RWPE1 (cell line): Measurements from ENCODE around the gene ZNF606.

Source experiments
- CTCF ChIA-PET: fragments of 350-600 bp; sonication (Branson Sonifier 250); formaldehyde crosslinking; extraction: SDS; loops from one replicate; lab custom pipeline; 2021; lab: Yijun Ruan, JAX
- POLR2A ChIA-PET: fragments of 400-600 bp; formaldehyde crosslinking; extraction: SDS; loops from one replicate; lab custom pipeline; 2020; ENCODE audit warnings: antibody characterized with exemption; ENCODE audit not compliant: low non-redundant PET; lab: Yijun Ruan, JAX
- DNase-seq: peaks from one replicate; pipeline ENCODE4 v3.0.0; 2012; ENCODE audit warnings: low spot score
- H3K27ac ChIP-seq: fragments of 450-650 bp; 2 replicates; pipeline ENCODE4 v1.5.1; 2017
- CTCF ChIP-seq: fragments of 450-650 bp; conservative IDR thresholded peaks from 2 replicates; pipeline ENCODE4 v1.5.1; 2017; ENCODE audit warnings: low read depth, mild to moderate bottlenecking

The ZNF606 gene

GRCh38 chr19:58002384-58003173 is at the start of gene ZNF606:
TSS of gene ZNF606 (minus strand) at chr19:58002820. CDS start at chr19:58001319, 1,501 bp downstream.
- H3K27ac ChIP-seq, result peak within 1 kb of the TSS; percentile 82
- POLR2A ChIA-PET, result interaction anchor here (0.5 kb wide), 1 partner anchor 1845 kb away, joined by 3 read pairs; no protein-coding TSS in a partner anchor
- peak; percentile 81 for DNase-seq
- CTCF ChIA-PET, result interaction anchor here (0.5 to 0.6 kb wide), 2 partner anchors 9 to 214 kb away, joined by 3 to 4 read pairs; no protein-coding TSS in a partner anchor
- TF ChIP-seq CTCF, result no peak

DNA sequence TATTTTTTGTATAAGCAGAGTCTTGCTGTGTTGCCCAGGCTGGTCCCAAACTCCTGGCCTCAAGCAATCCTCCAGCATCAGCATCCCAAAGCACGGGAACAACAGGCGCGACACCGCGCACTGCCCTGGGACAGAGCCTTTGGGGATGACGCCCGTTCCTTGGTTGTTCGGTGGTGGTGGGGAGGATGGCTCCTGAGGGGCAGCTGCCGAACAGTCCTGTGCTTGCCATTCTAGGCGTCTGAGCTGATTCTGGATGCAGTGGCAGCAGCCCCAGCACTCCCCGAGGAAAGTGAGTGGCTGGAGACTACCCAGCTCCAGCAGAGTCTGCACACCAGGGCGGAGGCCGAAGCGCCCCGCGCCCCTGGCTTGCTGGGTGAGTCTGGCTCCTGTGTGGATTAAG is 49.6 kb upstream of the ZNF606 start:
- CTCF ChIA-PET, result no interaction called here
- POLR2A ChIA-PET, result no interaction called here
- H3K27ac ChIP-seq, result no peak overlapping the region
- DNase-seq, result no peak
- no peak for TF ChIP-seq CTCF

DNA sequence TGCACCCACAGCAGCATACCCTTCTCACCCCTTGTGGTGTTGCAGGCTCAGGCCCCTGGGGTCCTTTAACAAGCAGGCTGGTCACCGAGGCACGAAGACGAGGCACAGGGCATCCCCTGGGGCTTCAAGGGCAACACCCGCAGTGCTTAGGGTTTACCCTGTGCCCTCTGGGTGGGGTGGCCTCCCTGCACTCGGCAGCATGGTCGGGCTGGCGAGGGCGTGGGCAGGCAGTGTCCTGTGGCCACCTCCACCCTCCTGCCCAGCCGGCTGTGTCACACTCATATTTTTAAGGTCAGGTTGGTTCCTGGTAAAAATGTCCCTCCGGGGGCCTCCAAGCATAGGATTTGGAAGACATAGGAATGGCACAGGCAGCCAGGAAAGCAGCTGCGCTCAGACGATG is 45.1 kb upstream of the ZNF606 start:
- POLR2A ChIA-PET, result no interaction called here
- H3K27ac ChIP-seq, result no peak overlapping the region
- no peak for DNase-seq
- TF ChIP-seq CTCF, result no peak
- CTCF ChIA-PET, result no interaction called here

DNA sequence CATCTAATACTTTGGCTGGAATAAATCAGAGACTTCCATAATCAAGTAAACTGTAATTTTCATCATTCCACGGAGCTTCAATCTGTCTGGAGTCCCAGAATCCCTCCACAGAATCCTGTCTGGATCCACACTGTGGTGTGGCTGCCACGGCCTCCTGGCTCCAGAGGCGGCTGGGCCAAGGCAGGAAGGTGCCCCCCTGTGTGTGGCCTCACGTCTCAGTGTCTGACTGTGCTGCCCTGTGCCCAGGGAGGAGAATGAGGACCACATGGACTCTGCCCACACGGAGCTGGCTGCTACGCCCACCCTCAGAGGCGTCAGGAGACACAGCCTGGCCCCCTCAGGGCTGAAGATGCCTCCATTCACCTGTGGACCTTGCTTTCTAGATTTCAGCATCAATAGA is 44.2 kb upstream of the ZNF606 start:
- no peak overlapping the region for H3K27ac ChIP-seq
- DNase-seq, result no peak
- CTCF ChIA-PET, result no interaction called here
- POLR2A ChIA-PET, result no interaction called here
- no peak for TF ChIP-seq CTCF

DNA sequence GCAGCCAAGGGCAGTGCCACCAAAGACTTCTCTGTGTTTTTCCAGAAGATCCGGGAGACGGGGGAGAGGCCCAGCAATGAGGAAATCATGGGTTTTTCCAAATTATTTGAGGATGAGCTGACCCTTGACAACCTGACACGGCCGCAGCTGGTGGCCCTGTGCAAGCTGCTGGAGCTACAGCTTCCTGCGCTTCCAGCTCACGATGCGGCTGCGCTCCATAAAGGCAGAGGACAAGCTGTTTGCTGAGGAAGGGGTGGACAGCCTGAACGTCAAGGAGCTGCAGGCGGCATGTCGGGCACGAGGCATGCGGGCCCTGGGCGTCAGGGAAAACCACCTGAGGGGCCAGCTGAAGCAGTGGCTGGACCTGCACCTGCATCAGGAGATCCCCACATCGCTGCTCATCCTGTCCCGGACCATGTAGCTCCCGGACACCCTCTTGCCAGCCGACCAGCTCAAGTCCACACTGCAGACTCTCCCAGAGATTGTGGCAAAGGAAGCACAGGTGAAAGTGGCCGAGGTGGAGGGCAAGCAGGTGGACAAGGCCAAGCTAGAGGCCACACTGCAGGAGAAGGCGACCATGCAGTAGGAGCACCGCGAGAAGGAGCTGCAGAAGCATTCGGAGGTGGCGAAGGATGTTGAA is 42.9 kb upstream of the ZNF606 start:
- POLR2A ChIA-PET, result no interaction called here

GRCh38 chr19:58044886-58045285 is 42.3 kb upstream of the ZNF606 start:
- ChIA-PET POLR2A (no interaction called here), CTCF (no interaction called here)
- H3K27ac ChIP-seq, result no peak overlapping the region
- no peak for TF ChIP-seq CTCF
- no peak for DNase-seq

More for the DNA sequence above, 42.9 kb upstream of the ZNF606 start:
- no peak overlapping the region for H3K27ac ChIP-seq
- CTCF ChIA-PET, result interaction anchor here (0.6 kb wide), 1 partner anchor 1155 kb away, joined by 4 read pairs; no protein-coding TSS in a partner anchor
- no peak for DNase-seq
- TF ChIP-seq CTCF, result no peak
